GM12872 (cell line): ENCODE results near the gene EDAR.

Experiments
- TF ChIP-seq, protein P1 (sequence below): IDR thresholded peaks from 3 replicates; pipeline ENCODE4 v1.5.1; 2011; ENCODE audit warnings: low read depth, mild to moderate bottlenecking, low read length, moderate library complexity; ENCODE audit not compliant: insufficient read depth

EDAR gene

DNA sequence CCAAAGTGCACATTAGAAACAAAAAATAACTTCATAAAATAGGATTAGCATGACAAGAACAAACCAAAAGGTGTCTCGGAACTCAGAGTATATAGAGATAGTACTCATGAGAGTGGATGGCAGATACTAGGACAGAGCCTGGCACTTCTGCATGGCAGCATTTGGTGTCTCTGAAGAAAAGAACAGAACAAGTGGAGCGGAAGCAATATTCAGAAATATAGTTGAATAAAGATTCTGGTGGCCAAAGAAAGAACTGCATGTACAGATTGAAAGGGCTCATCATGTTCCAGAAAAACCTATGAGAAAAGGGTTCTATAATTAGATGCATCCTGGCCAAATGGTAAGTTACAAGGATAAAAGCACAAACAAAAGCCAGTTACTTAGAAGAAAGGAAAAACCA, 111.5 kb downstream of the EDAR start:
- TF ChIP-seq, protein P1, sequence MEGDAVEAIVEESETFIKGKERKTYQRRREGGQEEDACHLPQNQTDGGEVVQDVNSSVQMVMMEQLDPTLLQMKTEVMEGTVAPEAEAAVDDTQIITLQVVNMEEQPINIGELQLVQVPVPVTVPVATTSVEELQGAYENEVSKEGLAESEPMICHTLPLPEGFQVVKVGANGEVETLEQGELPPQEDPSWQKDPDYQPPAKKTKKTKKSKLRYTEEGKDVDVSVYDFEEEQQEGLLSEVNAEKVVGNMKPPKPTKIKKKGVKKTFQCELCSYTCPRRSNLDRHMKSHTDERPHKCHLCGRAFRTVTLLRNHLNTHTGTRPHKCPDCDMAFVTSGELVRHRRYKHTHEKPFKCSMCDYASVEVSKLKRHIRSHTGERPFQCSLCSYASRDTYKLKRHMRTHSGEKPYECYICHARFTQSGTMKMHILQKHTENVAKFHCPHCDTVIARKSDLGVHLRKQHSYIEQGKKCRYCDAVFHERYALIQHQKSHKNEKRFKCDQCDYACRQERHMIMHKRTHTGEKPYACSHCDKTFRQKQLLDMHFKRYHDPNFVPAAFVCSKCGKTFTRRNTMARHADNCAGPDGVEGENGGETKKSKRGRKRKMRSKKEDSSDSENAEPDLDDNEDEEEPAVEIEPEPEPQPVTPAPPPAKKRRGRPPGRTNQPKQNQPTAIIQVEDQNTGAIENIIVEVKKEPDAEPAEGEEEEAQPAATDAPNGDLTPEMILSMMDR, result no peak; the same call in 2 of the 3 replicates

DNA sequence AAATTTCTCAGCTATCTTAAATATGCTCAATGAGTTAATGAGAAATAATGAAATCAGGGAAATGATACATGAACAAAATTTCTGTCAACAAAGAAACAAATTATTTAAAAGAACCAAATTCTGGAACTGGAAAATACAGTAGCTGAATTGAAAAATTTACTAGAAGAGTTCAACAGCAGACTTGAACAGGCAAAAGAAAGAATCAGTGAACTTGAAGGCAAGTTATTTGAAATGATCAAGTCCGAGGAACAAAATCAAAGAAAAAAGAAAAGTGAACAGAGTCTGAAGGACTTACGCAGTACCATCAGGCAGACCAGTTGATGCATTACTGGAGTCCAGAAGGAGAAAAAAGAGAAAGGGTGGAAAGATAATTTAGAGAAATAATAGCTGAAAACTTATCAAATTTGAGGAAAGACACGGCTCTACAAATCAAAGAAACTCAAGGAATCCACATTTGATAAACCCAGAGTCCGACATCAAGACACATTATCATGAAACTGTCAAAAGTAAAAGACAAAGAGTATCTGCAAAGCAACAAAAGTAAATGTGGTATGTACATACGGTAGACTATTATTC, 118.9 kb downstream of the EDAR start:
- TF ChIP-seq, protein P1, result no peak

DNA sequence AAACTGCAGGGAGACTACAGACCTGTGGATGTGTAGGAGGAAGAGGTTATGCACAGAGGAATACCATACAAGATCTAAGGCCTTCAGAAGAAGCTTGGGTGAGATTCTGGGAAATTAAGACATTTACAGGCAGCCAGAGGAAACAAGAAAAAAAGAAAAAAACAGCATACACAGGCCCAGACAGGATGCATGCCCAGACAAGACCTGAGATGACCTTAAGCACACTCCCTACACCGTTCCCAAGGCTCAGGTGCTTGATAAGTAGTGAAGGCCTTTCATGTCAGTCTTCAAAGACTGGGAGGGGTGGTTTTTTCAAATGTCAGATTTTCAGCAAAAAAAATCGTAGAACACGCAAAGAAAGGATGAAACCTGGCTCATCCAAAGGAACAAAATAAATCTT, 119.5 kb downstream of the EDAR start:
- TF ChIP-seq, protein P1, result no peak

DNA sequence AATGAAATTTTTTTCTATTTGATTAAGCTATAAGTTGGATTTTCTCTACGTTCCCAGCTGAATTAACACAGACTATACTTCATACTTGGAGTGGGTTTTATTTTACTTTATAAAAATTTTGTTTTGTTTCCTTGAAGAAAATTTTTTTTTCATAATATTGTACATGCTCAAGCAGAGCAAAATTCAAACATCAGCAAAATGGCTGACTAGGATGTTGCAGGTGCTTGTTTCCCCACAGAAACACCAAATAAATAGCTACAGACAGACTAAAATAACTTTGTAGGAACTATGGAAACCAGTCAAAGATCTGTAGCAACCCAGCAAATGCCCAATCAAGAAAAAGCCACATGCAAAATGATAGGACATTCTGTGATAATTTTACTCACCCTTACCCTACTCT, 120.1 kb downstream of the EDAR start:
- TF ChIP-seq, protein P1, result no peak

DNA sequence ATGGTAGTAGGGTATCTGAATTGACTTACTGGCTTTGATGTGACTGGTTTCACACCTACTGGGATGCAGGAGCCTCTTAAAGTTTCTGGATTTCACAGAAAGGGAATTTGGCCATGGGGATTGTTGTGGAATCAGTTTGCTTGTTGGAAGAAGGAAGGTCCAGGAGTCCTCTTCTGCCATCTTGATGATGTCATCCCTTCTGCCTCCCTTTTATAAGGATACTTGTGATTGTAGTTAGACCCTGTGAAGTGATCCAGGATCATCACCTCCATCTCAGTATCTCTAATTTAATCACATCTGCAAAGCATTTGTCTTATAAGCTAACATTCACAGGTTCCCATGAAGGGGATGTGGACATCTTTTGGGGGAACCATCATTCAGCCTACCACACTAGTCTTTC, 123.0 kb downstream of the EDAR start:
- TF ChIP-seq, protein P1, result no peak

DNA sequence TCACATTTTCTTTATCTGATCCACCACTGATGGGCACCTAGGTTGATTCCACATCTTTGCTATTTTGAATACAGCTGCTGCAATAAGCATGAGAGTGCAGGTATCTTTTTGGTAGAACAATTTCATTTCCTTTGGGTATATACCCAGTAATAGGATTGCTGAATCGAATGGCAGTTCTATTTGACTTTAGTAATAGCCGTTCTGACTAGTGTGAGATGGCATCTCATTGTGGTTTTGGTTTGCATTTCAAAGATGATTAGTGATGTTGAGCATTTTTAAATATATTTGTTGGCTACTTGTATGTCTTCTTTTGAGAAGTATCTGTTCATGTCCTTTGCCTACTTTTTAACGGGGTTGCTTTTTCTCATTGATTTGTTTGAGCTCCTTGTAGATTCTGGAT, 130.1 kb downstream of the EDAR start:
- TF ChIP-seq, protein P1, result no peak

DNA sequence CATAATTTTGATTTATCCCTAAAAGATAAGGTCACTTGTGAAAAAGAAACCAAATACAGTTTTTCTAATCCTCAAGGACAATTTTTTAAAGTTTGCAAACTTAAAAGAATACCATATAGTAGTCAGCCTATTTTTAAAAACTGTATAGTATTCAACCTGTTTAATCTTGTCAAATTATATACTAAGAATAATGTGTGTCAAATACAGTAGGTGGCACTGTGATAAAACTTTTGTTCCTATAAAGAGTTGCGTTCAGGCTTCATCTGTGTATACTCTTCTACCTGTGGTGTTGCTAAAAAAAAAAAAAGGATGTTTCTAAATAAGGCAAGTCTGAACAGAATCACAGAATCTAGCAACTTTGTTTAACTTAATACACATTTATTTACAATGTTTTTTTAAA, 133.8 kb downstream of the EDAR start:
- TF ChIP-seq, protein P1, result 0 out of 3 replicates have a peak, but pooled peaks have one; percentile 17

DNA sequence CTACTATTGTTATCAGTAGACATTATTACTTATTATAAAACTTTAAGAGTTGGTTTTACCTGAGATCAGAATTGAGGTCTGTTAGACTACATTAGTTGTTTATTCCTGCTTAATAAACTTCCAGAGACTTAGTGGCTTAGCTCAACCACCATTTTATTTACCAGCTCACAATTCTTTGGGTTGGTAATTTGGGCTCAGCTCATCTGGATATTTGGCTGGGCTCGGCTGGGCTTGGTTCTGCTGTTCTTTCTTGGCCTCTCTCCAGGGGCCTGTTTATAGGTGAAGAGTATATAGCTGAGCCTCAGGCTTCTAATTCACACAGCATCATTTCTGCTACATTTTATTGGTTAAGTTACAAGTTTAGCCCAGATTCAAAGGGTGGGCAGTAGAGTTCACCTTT, 134.5 kb downstream of the EDAR start:
- TF ChIP-seq, protein P1, result no peak
